ENCODE measurements around the gene CIDEA. TPM values are rescaled to one million over a fixed set of nuclear protein-coding genes. Genes with fewer than 3 reads are reported as not detected.

Gene CIDEA
- total and polyA plus RNA-seq, 8 donors, result 0.15 to 0.44 TPM; not detected in 6

DNA sequence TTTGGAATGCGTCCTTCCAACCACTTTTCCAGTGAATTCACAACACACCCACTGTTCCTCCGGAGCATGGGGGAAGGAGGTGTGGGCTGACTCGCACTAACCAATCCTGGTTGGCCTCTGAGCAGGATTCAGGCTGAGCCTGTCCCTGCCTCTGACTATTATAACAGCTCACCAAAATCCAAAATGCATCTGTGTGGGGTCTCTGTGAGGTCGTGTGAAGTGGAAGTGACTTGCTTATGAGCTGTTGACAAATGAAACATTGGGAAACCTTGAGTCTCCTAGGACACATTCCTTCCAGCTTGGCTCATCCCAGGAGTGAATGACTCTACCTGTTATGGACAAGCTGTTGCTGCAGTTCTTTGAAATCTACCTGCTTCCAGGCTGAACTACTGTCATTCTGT lies 1.5 kb downstream of the CIDEA start:
- TF ChIP-seq EP300 (IDR thresholded peaks at IDR 0.05) (no peak), CTCF (IDR thresholded peaks at IDR 0.05) (no peak), POLR2A (IDR thresholded peaks at IDR 0.05) (no peak), POLR2AphosphoS5 (IDR thresholded peaks at IDR 0.05) (no peak)
- DNase-seq, result no peak
- 40 to 55% (median 51%) methylated on average over 3 to 4 of the region's 4 CpGs for WGBS, 5 donors
- no peaks in the 10 kb centered on the region for H3K9me3 ChIP-seq
- H3K27ac ChIP-seq, result no peak overlapping the region
- H3K4me1 ChIP-seq, result peaks cover 6 to 18% (median 15%) of the 10 kb centered on the region in 4 donors
- no peak overlapping the region for H3K4me3 ChIP-seq
- H3K27me3 ChIP-seq, result peaks cover 7 to 61% (median 31%) of the 10 kb centered on the region in 3 donors
- H3K36me3 ChIP-seq, result no peaks in the 10 kb centered on the region
- intact Hi-C loops (cut with DNase I; ENCODE audit: low total_unique reads), result no loop called here

DNA sequence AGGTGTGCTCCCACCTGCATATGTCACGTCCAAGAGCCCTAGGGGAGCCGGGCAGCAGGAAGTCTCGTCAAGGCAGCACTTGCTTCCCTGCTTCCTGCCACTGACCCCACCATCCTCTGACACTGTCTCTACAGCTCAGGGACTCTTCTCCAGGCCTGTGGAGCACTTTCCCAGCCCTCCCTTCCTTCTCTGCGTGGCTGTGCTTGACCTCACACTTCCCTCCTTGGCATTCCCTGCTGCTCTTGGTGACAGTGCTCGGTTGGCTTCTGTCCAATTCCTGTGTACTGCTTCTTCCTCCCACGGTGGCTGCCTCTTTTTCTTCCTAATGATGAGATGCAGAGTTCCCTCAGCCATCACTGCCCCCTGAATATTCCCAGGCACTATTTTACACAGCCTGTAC lies 2.8 kb downstream of the CIDEA start:
- Histone ChIP-seq H3K27ac (no peak overlapping the region), H3K9me3 (no peaks in the 10 kb centered on the region), H3K4me1 (peaks cover 6 to 18% (median 15%) of the 10 kb centered on the region in 4 donors), H3K4me3 (no peak overlapping the region), H3K36me3 (no peaks in the 10 kb centered on the region), H3K27me3 (peaks cover 7 to 53% (median 28%) of the 10 kb centered on the region in 3 donors)
- DNase-seq, result peak in 1 of 2 donors; percentile 41
- intact Hi-C loops (cut with DNase I; ENCODE audit: low total_unique reads), result no loop called here
- WGBS, 5 donors, result 47 to 60% (median 50%) methylated on average over 6 of the region's 6 CpGs
- TF ChIP-seq EP300 (IDR thresholded peaks at IDR 0.05) (no peak), POLR2A (IDR thresholded peaks at IDR 0.05) (no peak), POLR2AphosphoS5 (IDR thresholded peaks at IDR 0.05) (no peak), CTCF (IDR thresholded peaks at IDR 0.05) (no peak)

DNA sequence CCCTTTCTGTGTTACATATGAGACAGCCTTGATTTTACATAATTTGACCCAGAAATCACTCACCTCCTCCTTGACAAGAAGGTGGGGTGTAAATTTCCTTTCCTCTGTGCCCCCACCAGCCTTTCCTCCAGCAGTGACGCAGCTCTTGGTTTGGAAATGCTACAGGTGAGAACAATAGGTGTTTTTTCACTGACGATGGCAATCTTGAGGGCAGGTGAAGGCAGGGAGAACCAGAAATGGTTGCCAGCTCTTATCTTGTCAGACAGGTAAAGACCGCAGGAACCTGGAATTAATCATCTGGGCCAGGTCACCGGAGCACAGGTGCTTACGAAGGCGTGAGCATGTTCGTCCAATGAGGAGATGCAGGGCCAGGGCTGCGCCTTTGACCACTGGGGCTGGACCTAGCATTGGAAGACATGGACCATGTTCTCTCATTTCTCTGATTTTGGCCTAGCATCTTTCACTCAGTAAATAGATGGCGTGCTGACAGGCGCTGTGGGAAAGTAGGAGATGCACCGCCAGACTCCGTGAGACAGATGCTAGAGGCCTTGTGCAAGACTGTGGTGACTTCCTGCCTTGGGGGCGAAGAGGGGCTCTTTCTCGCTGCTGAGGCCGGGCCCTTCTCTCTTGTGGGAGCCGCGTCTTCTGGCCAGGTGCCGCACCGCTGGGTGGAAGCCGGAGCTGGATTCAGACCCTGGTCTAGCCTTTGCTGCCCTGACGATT lies 4.0 kb downstream of the CIDEA start:
- no peak for TF ChIP-seq EP300 (IDR thresholded peaks at IDR 0.05)
- no peak for TF ChIP-seq CTCF (IDR thresholded peaks at IDR 0.05)
- no peak for TF ChIP-seq POLR2A (IDR thresholded peaks at IDR 0.05)
- TF ChIP-seq POLR2AphosphoS5 (IDR thresholded peaks at IDR 0.05), result no peak
- H3K9me3 ChIP-seq, result no peaks in the 10 kb centered on the region
- peaks cover 7 to 41% (median 19%) of the 10 kb centered on the region in 3 donors for H3K27me3 ChIP-seq
- H3K4me3 ChIP-seq, result no peak overlapping the region
- intact Hi-C loops (cut with DNase I; ENCODE audit: low total_unique reads), result no loop called here
- H3K36me3 ChIP-seq, result no peaks in the 10 kb centered on the region
- peaks cover 6 to 17% (median 15%) of the 10 kb centered on the region in 4 donors for H3K4me1 ChIP-seq
- no peak overlapping the region for H3K27ac ChIP-seq
- DNase-seq, result no peak
- 78 to 86% (median 80%) methylated on average over 20 to 21 of the region's 21 CpGs for WGBS, 5 donors

GRCh38 chr18:12258719-12259705 lies 4.9 kb downstream of the CIDEA start:
- H3K36me3 ChIP-seq, result no peaks in the 10 kb centered on the region
- no peaks in the 10 kb centered on the region for H3K9me3 ChIP-seq
- TF ChIP-seq POLR2AphosphoS5 (IDR thresholded peaks at IDR 0.05) (no peak), EP300 (IDR thresholded peaks at IDR 0.05) (no peak), POLR2A (IDR thresholded peaks at IDR 0.05) (no peak), CTCF (IDR thresholded peaks at IDR 0.05) (no peak)
- no peak overlapping the region for H3K27ac ChIP-seq
- H3K4me1 ChIP-seq, result peaks cover under 1 to 8% (median 8%) of the 10 kb centered on the region in 4 donors
- H3K27me3 ChIP-seq, result peaks cover 2 to 32% (median 10%) of the 10 kb centered on the region in 3 donors
- intact Hi-C loops (cut with DNase I; ENCODE audit: low total_unique reads), result no loop called here
- no peak overlapping the region for H3K4me3 ChIP-seq
- 80 to 84% (median 83%) methylated on average over 27 to 29 of the region's 29 CpGs for WGBS, 5 donors
- no peak for DNase-seq

Measured in stomach (tissue), 9 donors.